GM19438 (cell line): ENCODE results near the gene VIPR2.
"Not testable (repeated sequence)": the region's sequence is repeated elsewhere in the genome, so short reads cannot be mapped to it uniquely, and the experiment has no call there.

ENCODE experiments used
- ATAC-seq: cut with Tn5 transposase; IDR thresholded peaks from one replicate; pipeline ENCODE4 v1.9.1; 2021; ENCODE audit warnings: low read depth; ENCODE audit not compliant: unreplicated experiment

The VIPR2 gene, protein sequence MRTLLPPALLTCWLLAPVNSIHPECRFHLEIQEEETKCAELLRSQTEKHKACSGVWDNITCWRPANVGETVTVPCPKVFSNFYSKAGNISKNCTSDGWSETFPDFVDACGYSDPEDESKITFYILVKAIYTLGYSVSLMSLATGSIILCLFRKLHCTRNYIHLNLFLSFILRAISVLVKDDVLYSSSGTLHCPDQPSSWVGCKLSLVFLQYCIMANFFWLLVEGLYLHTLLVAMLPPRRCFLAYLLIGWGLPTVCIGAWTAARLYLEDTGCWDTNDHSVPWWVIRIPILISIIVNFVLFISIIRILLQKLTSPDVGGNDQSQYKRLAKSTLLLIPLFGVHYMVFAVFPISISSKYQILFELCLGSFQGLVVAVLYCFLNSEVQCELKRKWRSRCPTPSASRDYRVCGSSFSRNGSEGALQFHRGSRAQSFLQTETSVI

GRCh38 chr7:159144758-159145489, at the start of gene VIPR2:
Gene VIPR2 (minus strand): TSS chr7:159144867. CDS start chr7:159144771, 96 bp downstream.
- ATAC-seq = no peak

DNA sequence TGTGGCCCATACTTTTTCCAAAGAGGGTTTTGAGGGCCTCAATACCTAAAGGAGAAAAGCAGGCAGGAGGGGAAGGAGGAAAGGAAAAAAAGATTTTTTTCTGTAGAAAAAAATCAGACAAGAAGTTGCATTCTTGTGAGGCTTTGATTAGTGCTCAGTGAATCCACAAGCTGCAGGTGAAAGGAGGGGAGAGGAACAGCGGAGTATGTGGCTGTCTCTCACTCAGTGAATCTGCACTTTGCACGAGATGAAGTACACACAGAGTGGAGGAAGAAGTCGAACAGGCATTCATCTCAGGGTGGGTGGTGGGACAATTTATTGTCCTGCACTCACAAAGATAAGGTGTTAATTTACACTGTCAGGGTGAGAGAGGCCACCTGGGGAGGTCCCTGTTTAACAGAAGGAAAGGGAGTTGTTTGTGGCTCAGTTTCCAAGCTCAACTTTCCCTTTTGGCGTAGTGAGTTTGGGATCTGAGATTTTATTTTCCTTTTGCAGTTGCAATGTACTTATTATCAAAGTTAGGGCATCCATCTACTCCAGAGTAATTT, 49.0 kb upstream of the VIPR2 start:
- no peak for ATAC-seq

DNA sequence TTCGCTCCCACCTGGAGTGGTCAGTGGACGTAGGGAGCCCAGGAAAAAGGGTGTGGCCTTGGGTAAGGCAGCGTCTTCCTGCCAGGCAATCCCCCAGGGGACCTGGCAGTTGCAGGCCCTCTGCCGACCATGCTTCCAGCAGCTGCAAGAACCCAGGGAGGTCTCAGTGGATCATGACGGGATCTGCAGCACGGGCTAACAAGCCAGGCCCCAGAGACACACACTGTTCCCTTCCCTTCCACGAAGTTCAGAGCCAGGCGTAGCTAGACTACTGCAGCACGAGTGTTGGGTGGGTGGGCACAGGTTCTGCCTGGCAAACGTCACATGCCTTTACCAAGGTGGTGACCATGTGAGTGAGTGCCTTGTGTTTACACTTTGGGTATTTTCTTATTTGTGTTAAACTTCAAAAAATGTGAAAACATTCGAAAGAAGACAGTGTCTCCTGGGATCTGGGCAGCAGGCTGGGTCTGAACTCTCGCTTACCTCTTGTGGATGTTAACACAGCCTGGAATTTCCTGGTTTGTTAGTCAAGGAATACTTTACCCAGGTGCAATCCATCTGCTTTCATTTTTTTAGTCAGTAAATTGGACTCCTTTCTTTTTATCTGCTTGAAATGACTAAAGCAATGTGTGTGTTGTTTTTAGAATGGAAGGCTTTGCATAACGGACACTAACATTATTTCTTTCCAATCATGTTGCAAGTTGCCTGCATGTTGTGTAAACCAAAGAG, 48.2 kb upstream of the VIPR2 start:
- no peak for ATAC-seq

- ATAC-seq = no peak
Observed at GRCh38 chr7:159192013-159192412, 47.3 kb upstream of the VIPR2 start.

- ATAC-seq = no peak
Observed at GRCh38 chr7:159191236-159191635, 46.6 kb upstream of the VIPR2 start.

DNA sequence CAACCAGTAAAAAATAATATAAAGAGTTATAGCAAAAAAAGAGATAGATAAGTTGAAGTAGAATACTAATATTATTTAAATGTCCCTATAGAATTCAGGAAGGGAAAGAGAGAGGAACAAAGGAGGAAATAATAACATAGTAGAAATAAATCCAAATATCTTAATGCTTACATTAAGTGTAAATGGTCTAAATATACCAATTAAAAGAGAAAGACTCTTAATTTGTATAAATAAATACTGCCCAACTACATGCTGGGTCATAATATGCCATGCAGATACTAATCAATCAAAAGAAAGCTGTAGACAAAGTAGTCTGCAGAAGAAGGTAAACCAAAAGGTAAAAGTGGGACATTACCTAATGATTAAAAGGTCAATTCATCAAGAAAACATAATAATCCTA, 43.3 kb upstream of the VIPR2 start:
- no peak for ATAC-seq

DNA sequence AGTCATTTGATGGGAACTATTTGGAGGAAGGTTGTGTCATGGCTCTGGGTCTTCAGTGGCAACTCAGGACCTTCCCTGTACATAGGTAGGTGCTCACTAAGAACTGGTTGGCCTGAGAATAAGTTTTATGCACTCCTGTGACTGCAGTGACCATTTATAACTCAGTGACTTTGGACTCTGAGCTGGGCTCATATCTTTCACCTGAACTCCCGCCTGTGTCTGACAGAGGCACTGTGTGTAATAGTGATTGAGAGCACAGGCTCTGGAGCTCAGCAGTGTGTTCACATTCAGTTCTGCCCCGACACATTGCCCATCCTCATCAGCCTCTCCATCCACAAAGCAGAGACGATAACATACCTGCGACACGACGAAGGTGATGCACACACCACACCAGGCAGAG, 34.6 kb upstream of the VIPR2 start:
- no peak for ATAC-seq

- no peak for ATAC-seq
Observed at GRCh38 chr7:159177284-159177953, 32.8 kb upstream of the VIPR2 start.

DNA sequence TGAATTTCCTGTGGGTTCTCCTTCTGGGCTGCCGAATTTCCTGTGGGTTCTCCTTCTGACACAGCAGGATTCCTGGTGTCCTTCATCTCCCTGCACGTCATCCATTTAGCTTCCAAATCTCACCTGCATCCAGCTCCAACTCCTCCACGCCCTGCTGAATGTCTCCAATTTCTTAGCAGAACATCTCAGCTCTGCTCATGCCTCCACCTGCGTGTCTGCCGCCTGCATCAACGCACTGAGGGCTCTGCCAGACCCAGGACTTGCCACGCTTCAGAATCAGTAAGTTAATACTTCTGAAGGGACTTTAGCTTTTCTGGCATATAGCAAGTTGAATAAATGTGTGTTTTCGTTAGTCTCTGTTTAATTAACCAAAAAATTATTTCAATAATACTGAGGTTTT, 31.1 kb upstream of the VIPR2 start:
- ATAC-seq = no peak

DNA sequence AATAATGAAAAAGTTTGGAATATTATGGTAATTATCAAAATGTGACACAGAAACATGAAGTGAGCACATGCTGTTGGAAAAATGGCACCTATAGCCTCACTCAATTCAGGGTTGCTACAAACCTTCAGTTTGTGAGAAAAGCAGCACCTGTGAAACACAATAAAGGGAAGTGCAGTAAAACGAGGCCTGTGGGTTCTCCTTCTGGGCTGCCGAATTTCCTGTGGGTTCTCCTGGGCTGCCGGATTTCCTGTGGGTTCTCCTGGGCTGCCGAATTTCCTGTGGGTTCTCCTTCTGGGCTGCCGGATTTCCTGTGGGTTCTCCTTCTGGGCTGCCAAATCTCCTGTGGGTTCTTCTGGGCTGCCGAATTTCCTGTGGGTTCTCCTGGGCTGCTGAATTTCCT, 30.4 kb upstream of the VIPR2 start:
- ATAC-seq = not testable (repeated sequence)

DNA sequence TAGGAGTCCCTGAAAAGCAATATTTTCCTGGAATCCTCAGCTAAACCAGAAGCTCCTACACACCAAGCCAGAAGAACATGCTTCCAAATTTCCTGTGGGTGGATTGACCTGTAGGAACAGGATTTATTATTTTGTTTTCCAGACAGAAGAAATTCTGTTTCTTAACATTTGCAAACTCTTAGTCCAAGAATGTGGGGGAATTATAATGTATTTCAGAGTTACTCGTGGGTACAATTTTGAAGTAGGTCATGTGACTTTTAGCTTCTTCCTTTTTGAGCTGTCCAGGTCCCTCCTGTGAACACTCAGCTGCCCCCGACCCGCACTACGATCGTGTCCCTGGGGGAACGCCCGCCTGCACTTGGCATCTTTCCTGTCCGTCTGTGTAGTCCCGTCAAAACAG, 27.7 kb upstream of the VIPR2 start:
- no peak for ATAC-seq

DNA sequence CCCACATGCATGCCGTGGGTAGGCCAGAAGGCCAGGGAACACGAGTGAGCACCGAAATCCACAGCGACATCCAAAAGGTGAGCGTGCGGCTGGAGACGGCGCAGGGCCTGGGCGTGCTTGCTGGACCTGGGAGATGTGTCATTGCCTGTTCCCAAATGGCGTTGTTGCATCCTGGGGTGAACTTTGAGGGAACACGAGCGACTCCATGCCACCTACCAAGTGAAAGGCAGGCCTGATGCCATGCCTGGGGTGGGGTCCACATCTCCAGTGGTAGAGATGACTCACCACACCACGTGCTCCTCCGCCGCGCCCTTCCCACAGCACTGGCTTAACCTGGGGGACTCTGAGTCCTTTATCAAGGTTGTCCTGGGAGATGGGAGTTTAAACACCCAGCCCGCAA, 24.7 kb upstream of the VIPR2 start:
- no peak for ATAC-seq

DNA sequence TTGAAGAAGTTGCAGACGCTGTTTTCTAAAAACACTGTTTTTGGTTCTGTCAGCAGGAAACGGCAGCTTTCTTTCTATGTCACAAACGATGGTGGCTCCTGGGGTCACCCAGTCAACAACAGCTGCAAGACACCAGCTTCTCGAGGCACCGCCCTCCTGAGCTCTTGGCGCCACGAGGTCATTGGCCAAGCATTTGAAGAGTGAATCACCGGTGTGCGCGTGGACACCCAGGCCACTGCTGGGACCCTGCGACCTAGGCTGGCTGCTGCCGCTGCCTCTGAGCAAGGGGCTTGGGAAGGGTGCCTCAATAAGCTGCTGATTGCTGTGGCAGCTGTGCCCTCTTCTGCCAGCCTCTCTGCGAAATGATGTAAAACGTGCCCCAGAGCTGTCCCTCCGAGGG, 22.5 kb upstream of the VIPR2 start:
- ATAC-seq = no peak

- ATAC-seq = no peak
Observed at GRCh38 chr7:159166530-159166929, 21.9 kb upstream of the VIPR2 start.

DNA sequence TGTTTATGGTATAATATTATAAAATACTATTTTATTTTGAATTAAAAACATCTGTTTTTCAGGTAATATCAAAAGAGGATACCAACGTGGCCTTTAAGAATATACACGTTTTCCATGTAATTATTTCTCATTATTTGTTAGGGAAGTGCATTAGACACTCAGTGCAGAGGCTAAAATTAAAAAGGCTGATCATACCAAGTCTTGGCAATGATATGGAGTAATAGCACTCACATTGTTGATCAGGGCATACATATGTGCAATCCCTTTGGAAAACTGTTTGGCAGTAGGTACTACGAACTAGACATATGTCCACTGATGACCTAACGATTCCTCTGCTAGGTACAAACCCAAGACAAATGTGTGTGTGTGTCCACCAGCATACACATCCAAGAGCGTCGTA, 20.7 kb upstream of the VIPR2 start:
- ATAC-seq = no peak

- not testable (repeated sequence) for ATAC-seq
Observed at GRCh38 chr7:159163703-159164301, 19.1 kb upstream of the VIPR2 start.

GRCh38 chr7:159162050-159162626, 17.5 kb upstream of the VIPR2 start:
- ATAC-seq = not testable (repeated sequence)

- no peak for ATAC-seq
Observed at GRCh38 chr7:159160450-159160849, 15.8 kb upstream of the VIPR2 start.

DNA sequence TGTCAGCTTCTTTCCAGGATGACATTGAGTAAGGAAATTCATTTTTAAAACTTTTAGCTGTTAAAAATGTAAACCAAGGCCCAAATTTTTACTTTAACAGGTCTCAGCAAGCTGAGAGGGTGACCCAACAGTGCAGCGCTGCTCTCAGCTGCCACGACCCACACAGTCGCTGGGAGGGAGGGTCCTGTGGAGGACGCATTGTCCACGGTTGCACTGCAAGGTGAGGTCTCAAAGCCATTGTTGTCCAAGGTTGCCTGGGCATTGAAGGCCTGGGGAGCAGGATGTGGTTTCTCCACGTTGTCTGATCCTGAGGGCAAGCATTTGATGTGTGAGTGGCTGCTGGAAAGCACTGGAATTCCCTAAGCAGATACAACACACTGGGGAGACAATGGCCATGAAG, 15.1 kb upstream of the VIPR2 start:
- no peak for ATAC-seq
